MCF 10A (cell line): ENCODE data around the gene TMEM18. TPM values are rescaled to one million over a fixed set of nuclear protein-coding genes. Genes with fewer than 3 reads are reported as not detected.

Experiments
- BruUV-seq: library from RNA; stranded (reverse); fragments of 400-500 nt; replicated peaks from 2 replicates; lab custom pipeline; 2021; lab: Mats Ljungman, UMichigan
- CTCF ChIA-PET: fragments of 300-600 bp; sonication (Branson Sonifier 250); formaldehyde crosslinking; extraction: SDS; loops from one replicate; lab custom pipeline; 2021; ENCODE audit warnings: antibody characterized with exemption, inconsistent platforms; lab: Yijun Ruan, JAX
- POLR2A ChIA-PET: fragments of 300-600, 350-650 bp; sonication (Branson Sonifier 250); formaldehyde crosslinking; extraction: SDS; loops from one replicate; lab custom pipeline; 2020; ENCODE audit warnings: antibody characterized with exemption, inconsistent platforms; lab: Yijun Ruan, JAX
- DNase-seq: peaks from one replicate; pipeline ENCODE4 v3.0.0-alpha.2; 2018; ENCODE audit not compliant: unreplicated experiment
- H3K27ac Mint-ChIP-seq: one replicate; pipeline ENCODE4 v1.8.0; 2022; ENCODE audit warnings: mild to moderate bottlenecking, low read depth, mixed read lengths; ENCODE audit not compliant: unreplicated experiment
- H3K27me3 Mint-ChIP-seq: one replicate; pipeline ENCODE4 v1.8.0; 2022; ENCODE audit warnings: mixed read lengths; ENCODE audit not compliant: insufficient read depth, unreplicated experiment
- H3K36me3 Mint-ChIP-seq: one replicate; pipeline ENCODE4 v1.8.0; 2022; ENCODE audit warnings: mild to moderate bottlenecking, moderate library complexity, mixed read lengths; ENCODE audit not compliant: insufficient read depth, unreplicated experiment
- H3K4me1 Mint-ChIP-seq: one replicate; pipeline ENCODE4 v1.8.0; 2022; ENCODE audit warnings: mixed read lengths; ENCODE audit not compliant: insufficient read depth, unreplicated experiment
- H3K4me3 Mint-ChIP-seq: one replicate; pipeline ENCODE4 v1.8.0; 2022; ENCODE audit warnings: mild to moderate bottlenecking, moderate library complexity, mixed read lengths; ENCODE audit not compliant: unreplicated experiment
- H3K9me3 Mint-ChIP-seq: one replicate; pipeline ENCODE4 v1.8.0; 2022; ENCODE audit warnings: mixed read lengths; ENCODE audit not compliant: unreplicated experiment
- CTCF ChIP-seq: fragments of 200-600 bp; IDR thresholded peaks from one replicate; pipeline ENCODE4 v1.8.0; 2022; ENCODE audit warnings: antibody characterized with exemption, mild to moderate bottlenecking; ENCODE audit not compliant: unreplicated experiment
- intact Hi-C: fragments of 100-400 bp; cut with micrococcal nuclease; formaldehyde crosslinking; loops from 2 replicates; pipeline ENCODE4 v1.14.1; 2022
- total RNA-seq: library from RNA; stranded (reverse); gene quantifications from 2 replicates; pipeline ENCODE4 v1.2.3, GENCODE V29; 2022

The TMEM18 gene
- total RNA-seq, 1 experiment from 2014 or later: 25.1 TPM

GRCh38 chr2:723761-724160 is 46.6 kb upstream of the TMEM18 start:
- H3K4me1 Mint-ChIP-seq: peaks cover 13% of the 10 kb centered on the region
- CTCF ChIA-PET: interaction anchor here (0.8 kb wide), 1 partner anchor 8 kb away, joined by 3 read pairs; no protein-coding TSS in a partner anchor
- no peaks in the 10 kb centered on the region for H3K9me3 Mint-ChIP-seq
- peaks cover 14% of the 10 kb centered on the region for H3K27me3 Mint-ChIP-seq
- POLR2A ChIA-PET: no interaction called here
- BruUV-seq: no TSS peak
- H3K36me3 Mint-ChIP-seq: no peaks in the 10 kb centered on the region
- no peak overlapping the region for H3K4me3 Mint-ChIP-seq
- no peak overlapping the region for H3K27ac Mint-ChIP-seq
- DNase-seq: no peak
- intact Hi-C loops: no loop called here
- TF ChIP-seq CTCF: no peak

- no TSS peak for BruUV-seq
- H3K36me3 Mint-ChIP-seq: peaks cover 4% of the 10 kb centered on the region
- no peaks in the 10 kb centered on the region for H3K9me3 Mint-ChIP-seq
- DNase-seq: no peak
- ChIA-PET CTCF (no interaction called here), POLR2A (no interaction called here)
- peaks cover 5% of the 10 kb centered on the region for H3K4me1 Mint-ChIP-seq
- H3K27me3 Mint-ChIP-seq: peaks cover 14% of the 10 kb centered on the region
- no peak overlapping the region for H3K4me3 Mint-ChIP-seq
- H3K27ac Mint-ChIP-seq: no peak overlapping the region
- no peak for TF ChIP-seq CTCF
- intact Hi-C loops: no loop called here
These were observed 43.6 kb upstream of the TMEM18 start for GRCh38 chr2:720842-721241.

- Mint-ChIP-seq H3K27me3 (peaks cover 7% of the 10 kb centered on the region), H3K9me3 (no peaks in the 10 kb centered on the region), H3K4me3 (no peak overlapping the region), H3K4me1 (peaks cover 5% of the 10 kb centered on the region), H3K27ac (no peak overlapping the region), H3K36me3 (peaks cover 4% of the 10 kb centered on the region)
- BruUV-seq: no TSS peak
- TF ChIP-seq CTCF: no peak
- DNase-seq: no peak
- ChIA-PET POLR2A (no interaction called here), CTCF (no interaction called here)
- intact Hi-C loops: loop anchor here (5.0 to 10.0 kb wide), 2 partner anchors 175 to 233 kb away; partner anchors contain the start of gene SNTG2
These were observed 42.5 kb upstream of the TMEM18 start for GRCh38 chr2:719734-720133.

GRCh38 chr2:719191-719590 is 42.0 kb upstream of the TMEM18 start:
- no peak for TF ChIP-seq CTCF
- H3K27ac Mint-ChIP-seq: no peak overlapping the region
- ChIA-PET POLR2A (no interaction called here), CTCF (interaction anchor here (1.2 kb wide), 2 partner anchors 8 to 831 kb away, joined by 3 to 4 read pairs; no protein-coding TSS in a partner anchor)
- H3K4me3 Mint-ChIP-seq: no peak overlapping the region
- no peak for DNase-seq
- peaks cover 2% of the 10 kb centered on the region for H3K27me3 Mint-ChIP-seq
- H3K4me1 Mint-ChIP-seq: peaks cover 9% of the 10 kb centered on the region
- H3K36me3 Mint-ChIP-seq: peaks cover 4% of the 10 kb centered on the region
- BruUV-seq: no TSS peak
- intact Hi-C loops: loop anchor here (5.0 to 10.0 kb wide), 2 partner anchors 176 to 233 kb away; partner anchors contain the start of gene SNTG2
- no peaks in the 10 kb centered on the region for H3K9me3 Mint-ChIP-seq
